Measurements from ENCODE around the gene RTL5.

The RTL5 gene

GRCh38 chrX:72129661-72130060 is 2.1 kb downstream of the RTL5 start:
- no peak for DNase-seq

- no peak for DNase-seq
These were observed 2.8 kb downstream of the RTL5 start for GRCh38 chrX:72128881-72129280.

GRCh38 chrX:72128183-72128834 is 3.4 kb downstream of the RTL5 start:
- DNase-seq, result no peak

GRCh38 chrX:72127332-72127731 is 4.4 kb downstream of the RTL5 start:
- DNase-seq, result no peak

- peak; percentile 78 for DNase-seq
These were observed 5.1 kb downstream of the RTL5 start for GRCh38 chrX:72126539-72127140.

GRCh38 chrX:72126048-72126415 is 5.7 kb downstream of the RTL5 start:
- no peak for DNase-seq

- DNase-seq, result no peak
These were observed 6.2 kb downstream of the RTL5 start for GRCh38 chrX:72125331-72126047.

- DNase-seq, result no peak
These were observed 7.0 kb downstream of the RTL5 start for GRCh38 chrX:72124540-72125201.

- DNase-seq, result peak; percentile 56
These were observed 8.1 kb downstream of the RTL5 start for GRCh38 chrX:72123471-72124185.

- DNase-seq, result no peak
These were observed 8.9 kb downstream of the RTL5 start for GRCh38 chrX:72122621-72123337.

GRCh38 chrX:72121383-72121782 is 10.3 kb downstream of the RTL5 start:
- peak; percentile 68 for DNase-seq

GRCh38 chrX:72120837-72121236 is 10.9 kb downstream of the RTL5 start:
- no peak for DNase-seq

- no peak for DNase-seq
These were observed 14.0 kb downstream of the RTL5 start for GRCh38 chrX:72117636-72118210.

- no peak for DNase-seq
These were observed 16.3 kb downstream of the RTL5 start for GRCh38 chrX:72115380-72115779.

- DNase-seq, result no peak
These were observed 16.9 kb downstream of the RTL5 start for GRCh38 chrX:72114807-72115206.

- no peak for DNase-seq
These were observed 17.4 kb downstream of the RTL5 start for GRCh38 chrX:72114306-72114705.

GRCh38 chrX:72113461-72113860 is 18.3 kb downstream of the RTL5 start:
- no peak for DNase-seq

GRCh38 chrX:72110876-72111708 is 20.6 kb downstream of the RTL5 start:
- no peak for DNase-seq

- DNase-seq, result no peak
These were observed 21.5 kb downstream of the RTL5 start for GRCh38 chrX:72110051-72110875.

GRCh38 chrX:72108666-72109065 is 23.0 kb downstream of the RTL5 start:
- no peak for DNase-seq

Data from CD4-positive, alpha-beta T cell treated with Interleukin-15 for 1 hour (primary cell).